Skeletal muscle cell (primary cell): ENCODE data around the gene TP73.

ENCODE experiments used
- DNase-seq: peaks from one replicate; pipeline ENCODE4 v3.0.0-alpha.2; 2010; ENCODE audit warnings: low read depth
- H3K4me3 ChIP-seq: 2 replicates; pipeline ENCODE4 v1.5.1; 2011; ENCODE audit warnings: low read depth, mild to moderate bottlenecking, control low read depth, low read length, moderate library complexity

The TP73 gene

DNA sequence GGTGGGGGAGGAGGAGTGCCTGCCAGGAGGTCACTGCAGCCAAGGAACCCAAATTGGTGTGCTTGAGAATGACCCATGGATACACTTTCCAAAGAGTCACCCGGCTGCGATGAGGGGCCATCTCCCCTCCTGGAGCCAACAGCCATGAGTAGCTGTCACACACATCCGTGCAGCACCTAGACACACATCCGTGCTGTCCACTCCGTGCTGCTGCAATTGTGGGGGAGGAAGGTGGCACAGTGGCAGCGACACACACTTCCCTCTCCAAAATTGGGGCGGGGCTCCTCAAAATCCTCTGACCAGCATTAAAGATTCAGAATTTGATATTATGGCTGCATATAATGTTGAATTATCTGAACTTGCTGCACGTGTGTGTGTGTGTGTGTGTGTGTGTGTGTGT lies 15.8 kb downstream of the TP73 start:
- H3K4me3 ChIP-seq = no peak overlapping the region
- no peak for DNase-seq

DNA sequence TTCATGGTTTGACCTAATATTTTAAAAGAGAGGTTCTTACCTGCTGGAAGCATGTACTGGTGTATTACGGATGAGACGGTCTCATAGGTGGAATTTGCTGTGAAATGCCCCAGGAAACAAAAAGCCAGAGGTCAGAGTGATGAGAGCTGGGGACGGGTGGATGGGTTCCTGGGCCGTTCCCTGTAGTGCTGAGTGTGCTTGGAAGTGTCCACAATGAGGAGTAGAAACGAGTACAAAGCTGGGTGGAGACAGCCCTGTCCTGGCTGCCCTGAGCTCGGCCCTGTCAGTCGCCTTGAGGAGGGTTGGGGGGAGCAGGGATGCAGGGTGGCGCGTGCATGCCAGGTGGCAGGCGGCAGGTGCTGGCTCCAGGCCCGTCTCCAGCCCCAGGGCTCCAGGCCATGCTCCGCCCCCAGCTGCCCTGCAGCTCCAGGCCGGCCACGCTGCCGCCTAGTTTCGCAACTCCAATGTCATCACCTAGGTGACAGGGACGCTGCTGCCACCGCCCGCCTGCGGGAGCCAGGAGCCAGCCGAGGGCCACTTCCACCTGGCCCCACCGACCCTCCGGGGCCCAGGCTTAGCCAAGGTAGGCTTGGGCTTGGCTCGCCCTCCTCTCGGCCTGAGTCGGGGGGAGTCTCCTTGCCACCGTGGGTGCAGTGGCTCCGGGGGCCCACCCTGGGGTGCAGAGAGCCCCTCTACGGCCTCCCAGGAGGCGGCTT lies 16.4 kb downstream of the TP73 start:
- DNase-seq = no peak
- no peak overlapping the region for H3K4me3 ChIP-seq

DNA sequence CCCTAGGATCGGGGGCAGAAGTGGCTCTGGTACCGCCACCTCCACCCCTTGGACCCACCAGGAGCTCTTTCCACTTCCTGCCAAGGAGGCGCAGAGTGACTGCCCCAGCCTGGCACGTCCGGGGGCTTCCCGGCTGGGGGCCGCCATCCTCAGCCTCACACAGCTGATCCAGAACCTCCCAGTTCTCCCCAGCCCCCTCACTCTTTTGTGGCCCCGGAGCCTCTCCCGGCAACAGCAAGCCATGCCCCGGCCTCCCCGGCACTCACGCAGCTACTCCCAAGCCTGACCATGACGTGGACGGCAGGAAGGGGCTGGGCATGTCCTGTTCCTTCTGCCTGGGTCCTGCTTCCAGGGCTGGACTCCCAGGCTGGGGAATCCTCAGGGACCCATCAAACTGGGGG lies 17.1 kb downstream of the TP73 start:
- DNase-seq = no peak
- no peak overlapping the region for H3K4me3 ChIP-seq

DNA sequence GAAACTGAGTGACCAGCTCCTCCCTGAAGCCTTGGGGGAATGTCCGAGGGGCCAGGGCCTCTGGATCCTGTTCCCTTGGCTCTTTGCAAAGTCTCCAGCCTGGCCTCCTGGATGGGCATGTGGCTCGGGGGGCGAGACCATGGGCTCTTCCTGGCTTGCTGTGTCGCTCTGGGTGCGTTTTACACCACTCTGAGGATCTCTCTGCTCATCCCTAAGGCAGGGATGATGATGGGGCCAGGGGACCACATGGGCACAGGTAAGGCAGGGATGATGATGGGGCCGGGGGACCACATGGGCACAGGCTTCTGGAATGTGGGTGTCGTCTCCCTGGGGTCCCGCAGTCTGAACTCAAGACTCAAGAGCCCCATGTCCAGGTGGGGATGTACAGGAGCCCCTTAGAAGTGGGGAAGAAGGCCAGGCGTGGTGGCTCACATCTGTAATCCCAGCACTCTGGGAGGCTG lies 17.7 kb downstream of the TP73 start:
- H3K4me3 ChIP-seq = no peak overlapping the region
- no peak for DNase-seq

DNA sequence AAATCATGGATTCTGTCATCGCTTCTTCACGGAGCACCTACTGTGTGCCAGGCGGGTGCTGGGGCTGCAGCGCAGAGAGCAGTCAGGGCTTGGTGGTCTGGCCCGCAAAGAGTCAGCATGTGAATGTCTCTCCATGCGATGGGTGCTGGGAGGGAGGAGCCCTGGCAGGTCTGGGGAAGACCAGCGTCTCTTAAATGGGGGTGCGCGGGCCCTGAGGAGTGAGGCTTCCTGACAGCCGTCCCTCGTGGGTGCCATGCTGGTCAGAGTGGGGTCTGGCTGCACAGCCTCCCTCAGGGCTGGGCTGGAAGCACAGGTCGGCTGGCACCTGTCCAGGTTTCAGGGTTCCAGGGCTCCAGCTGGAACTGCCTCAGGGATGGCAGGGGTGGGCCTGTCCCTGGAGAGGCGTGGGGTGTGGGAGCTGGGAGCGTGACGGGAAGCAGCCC lies 18.5 kb downstream of the TP73 start:
- DNase-seq = no peak
- H3K4me3 ChIP-seq = no peak overlapping the region

DNA sequence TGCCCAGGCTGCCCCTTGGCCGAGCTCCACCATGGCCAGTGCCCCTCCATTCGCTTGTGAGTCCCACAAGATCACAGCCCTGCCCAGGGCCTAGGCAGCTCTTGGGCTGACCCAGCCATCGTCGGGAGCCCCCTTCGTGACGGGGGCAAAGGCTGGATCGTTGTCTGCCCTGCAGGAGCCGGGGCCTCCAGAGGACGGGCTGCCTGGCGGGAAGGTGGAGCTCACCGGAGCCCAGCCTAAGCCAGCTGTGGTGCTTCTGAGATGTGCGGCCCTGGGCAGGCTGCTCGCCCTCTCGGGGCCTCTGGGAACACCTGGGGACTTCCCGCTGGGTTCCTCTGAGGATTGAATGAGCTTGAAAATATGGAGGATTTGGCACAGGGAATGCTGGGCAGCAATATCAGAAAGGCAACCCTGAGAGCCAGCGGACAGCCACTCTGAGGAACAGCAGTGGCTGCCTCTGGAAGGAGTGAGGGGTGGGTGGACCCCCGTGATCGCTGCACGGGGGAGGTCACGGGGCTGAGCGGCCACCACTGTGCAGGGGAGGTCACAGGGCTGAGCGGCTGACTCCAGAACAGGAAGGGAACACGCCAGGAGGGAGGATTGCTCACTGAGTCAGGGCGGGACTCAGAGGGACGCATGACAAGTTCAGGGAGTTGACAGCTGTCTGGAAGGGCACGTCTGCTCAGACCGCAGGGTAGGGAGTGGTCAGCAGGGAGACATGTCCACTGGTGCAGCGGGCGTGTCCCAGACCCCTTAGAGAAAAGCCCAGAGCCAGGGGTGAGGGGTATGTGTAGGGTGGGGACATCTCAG lies 19.3 kb downstream of the TP73 start:
- no peak overlapping the region for H3K4me3 ChIP-seq
- no peak for DNase-seq

DNA sequence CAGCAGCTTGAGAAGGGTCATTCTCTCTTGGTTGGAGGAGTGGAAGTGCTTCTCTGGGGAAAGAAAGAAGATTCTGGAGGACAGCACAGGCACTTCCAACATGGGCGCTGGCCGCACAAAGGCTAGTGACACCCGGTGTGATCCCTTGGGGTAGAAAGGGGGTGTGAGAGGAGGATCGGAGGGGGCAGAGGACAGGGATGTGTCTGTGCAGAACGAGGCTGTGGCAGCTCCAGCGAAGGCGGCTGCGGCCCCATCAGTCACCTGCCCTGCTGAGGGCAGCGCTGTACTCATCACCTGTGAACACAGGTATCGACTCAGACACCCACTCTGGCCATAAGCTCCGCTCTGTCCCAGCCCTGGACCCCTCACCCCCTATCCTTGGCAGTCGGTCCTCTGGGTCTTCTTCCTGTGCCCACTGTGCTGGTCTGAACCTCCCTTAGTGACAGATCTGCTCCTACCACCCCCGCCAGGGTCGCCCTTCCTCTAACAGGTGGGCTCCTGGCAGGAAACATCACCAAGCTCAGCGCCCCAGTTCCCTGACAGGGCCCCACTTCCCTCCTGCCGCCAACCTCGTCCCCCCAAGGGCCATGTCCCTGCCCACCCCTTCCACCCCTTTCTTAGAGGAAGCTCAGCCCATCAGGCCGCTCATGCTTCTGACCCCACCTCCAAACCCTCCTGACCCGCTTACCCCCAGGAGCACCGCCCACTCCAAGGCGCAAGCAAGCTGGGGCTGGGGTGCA lies 20.1 kb downstream of the TP73 start:
- DNase-seq = no peak

DNA sequence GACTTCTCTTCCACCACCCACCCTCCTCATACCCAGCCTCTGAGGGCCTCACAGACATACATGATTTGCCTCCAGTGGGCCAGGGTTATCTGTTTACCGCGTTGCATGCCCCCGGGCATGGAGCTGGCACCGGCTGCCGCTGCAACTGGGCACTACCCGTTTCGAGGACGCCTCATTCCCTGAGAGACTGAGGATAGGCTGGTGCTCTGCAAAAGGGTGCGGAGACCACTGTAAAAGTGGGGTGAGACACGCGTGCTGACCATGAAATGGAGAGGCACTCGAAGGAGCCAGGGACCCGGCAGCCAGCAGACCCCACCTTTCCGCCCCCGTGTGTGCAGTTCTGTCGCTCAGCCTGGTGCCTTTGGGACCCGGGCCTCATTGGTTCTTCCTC lies 20.6 kb downstream of the TP73 start:
- DNase-seq = no peak
- H3K4me3 ChIP-seq = no peak overlapping the region

More for the DNA sequence above, 20.1 kb downstream of the TP73 start:
- H3K4me3 ChIP-seq = no peak overlapping the region

DNA sequence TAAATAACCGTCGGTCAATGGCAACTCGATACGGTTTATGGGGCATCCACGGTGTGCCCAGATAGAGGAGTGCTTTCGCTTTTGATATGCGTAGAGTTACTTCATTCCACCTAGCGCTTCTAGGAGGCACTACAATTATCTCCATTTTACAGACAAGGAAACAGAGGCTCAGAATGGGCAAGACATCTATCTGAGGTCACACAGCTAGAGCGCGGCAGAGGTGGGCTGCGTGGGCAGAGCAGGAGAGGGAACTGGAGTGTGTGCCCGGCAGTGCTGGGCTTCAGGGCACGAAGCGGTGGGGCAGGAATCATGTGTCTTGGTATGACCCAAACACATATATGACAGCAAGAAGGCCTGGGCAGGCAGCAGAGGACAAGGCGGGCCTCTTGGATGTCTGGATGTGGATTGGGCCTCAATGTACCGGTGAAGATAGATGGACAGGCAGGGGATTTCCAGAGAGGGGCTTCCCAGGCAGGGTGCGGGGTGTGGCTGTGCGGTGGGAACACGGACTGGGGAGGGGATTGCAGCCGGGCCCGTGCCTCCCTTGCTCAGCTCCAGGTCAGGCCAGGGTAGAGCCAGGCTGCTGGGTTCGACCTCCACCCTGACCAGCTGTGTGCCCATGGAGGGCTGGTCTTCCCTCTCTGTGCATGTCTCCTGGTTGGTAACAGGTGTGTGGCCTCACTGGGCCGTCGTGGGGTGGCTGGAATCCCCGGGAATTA lies 21.2 kb downstream of the TP73 start:
- H3K4me3 ChIP-seq = no peak overlapping the region
- DNase-seq = no peak

DNA sequence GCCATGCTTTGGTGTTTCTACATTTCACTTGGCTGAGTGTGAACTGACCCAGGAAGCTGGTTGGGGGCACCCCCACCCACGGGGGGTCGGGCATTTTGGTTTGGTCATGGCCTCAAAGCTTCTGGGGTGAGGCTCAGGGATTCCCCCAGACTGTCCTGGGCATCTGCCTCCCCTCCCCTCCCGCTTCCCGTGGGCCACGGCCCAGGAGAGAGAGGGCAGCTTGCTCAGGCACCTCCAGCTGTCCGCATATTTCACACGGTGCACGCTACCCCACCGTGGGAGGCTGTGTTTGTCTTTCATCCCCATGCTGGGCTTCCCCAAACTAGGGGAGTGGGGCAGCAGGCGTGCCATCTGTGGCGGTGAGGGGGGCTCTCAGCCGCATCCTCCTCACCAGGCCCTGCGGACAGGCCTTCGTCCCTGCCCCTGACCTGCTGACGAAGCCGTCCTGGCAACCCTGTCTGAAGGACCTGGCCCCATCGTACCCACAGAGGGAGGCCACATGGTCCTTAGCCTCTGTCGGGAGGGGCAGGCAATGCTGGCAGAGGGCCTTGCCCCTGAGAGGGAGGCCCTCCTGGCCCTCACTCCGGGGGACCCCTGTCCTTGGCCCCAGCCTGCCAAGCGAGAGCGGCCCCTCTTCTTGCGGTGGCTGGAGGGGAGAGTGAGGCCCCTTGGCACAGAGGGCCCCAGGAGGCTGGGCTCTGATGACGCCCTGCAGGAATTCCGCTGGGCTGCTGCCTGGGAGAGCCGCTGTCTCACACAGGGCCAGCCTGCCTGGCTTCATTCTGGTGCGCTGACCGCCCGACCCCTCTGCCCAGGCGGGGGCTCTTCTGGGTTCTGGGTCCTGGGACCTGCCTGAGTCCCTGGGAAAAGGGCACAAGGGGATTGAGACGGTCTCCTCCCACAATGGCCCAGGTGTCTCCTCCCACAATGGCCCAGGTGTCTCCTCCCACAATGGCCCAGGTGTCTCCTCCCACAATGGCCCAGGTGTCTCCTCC lies 22.1 kb downstream of the TP73 start:
- no peak for DNase-seq
- H3K4me3 ChIP-seq = no peak overlapping the region

DNA sequence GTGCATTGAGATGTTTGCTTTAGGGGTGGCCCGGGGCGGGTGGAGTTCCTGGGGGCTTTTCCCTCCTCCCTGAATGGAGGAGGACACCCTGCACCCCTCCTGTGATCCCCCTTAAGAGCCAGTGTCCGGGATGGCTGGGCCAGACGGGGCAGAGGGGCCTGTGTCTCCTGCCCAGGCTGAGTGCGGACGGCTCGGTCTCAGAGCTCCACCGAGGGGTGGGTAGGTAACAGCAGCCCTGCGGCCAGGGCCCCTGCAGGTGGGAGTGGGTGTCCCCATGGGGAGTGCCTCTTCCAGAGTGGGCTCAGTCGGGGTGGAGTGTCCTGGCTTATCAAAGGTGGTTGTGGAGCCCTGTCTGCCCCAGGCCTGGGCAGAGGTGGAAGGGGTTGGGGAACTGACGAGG lies 23.1 kb downstream of the TP73 start:
- H3K4me3 ChIP-seq = no peak overlapping the region
- DNase-seq = no peak

DNA sequence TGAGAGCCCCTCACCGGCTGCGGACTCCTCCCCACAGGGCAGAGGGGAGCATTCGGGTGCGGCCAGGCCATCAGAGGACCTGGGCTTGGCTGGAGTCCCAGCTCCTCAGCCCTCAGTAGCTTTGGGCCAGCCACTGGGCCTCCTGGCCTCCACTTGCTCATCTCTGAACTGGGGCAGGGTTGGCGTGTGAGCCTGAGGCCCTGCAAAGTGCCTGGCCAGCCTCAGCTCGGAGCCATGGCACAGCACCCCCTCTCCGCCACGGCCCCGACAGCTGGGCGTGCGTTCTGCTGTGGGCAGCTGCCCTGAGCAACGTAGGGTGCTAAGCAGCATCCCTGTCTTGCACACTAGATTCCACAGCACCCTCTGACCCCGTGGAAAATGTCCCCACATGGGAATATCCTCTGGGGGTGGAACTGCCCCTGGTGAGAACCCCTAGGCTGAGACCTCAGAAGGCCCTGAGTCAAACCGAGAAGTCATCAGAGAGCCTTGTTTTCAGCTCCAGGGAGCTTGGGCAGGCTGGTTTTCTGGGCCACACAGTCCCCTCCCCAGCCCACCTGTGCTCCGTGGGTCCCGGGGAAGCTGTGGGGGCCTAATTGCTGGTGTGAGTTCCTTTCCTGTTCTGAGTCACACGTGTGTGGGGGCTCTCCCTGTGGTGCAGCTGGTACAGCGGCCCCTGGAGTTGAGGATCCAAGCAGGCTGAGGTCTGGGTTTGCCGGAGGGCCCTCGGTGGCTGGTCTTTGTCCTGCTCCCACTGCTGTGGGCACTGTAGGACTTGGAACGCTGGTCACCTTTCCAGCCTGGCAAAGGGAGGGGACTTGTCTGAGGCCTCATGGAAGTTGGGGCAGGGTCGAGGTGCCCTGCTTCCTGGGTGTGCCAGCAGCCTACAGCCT lies 24.5 kb downstream of the TP73 start:
- DNase-seq = no peak

DNA sequence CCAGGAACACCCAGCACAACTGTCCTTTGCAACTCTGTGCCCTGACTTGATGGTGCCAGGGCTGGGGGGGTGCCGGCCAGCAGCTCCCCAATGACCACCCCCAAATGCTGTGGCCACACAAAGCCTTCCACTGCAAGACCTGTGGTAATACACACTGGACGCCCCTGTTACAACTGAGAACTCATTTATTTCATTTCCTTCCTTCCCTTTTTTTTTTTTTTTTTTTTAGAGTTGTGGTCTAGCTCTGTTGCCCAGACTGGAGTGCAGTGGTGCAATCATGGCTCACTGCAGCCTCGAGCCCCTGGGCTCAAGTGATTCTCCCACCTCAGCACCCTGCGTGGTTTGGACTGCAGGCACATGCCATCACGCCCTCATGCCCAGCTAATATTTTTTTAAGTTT lies 25.2 kb downstream of the TP73 start:
- no peak overlapping the region for H3K4me3 ChIP-seq
- DNase-seq = no peak

More for the DNA sequence above, 24.5 kb downstream of the TP73 start:
- no peak overlapping the region for H3K4me3 ChIP-seq

DNA sequence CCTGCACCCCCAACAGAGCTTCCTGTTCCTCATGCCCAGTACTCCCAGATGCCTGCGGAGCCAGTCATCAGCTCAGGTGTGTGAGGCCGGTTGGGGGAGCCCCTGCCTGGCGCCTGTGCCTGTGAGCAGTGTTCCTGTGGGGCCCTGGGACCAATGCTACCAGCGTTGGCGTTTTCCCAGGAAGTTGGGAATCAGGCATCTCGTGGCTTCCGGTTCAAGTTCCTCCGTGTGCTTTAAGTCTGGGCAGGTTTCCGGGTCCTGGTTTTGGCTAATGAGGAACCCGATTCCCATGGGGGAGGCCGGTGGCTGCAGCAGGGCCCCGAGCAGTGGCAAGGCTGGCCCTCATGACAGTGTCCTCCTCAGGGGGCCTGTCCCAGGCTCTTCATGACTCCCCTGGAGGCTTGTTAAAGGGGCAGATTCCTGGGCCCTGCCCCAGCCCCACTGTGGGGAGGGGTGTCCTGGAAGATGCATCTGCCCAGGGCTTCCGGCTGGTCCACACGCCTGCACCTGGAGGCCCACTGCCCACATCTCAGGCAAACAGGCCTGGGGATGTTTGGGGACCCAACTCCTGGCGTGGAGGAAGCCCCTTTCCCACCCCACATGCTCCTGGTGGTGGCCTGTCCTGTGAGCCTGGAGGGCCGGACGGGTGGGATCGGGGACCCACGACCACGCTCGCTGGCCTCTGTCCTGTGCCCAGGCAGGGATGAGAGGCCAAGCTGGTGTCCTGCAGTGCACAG lies 26.2 kb downstream of the TP73 start:
- DNase-seq = no peak
- H3K4me3 ChIP-seq = no peak overlapping the region

DNA sequence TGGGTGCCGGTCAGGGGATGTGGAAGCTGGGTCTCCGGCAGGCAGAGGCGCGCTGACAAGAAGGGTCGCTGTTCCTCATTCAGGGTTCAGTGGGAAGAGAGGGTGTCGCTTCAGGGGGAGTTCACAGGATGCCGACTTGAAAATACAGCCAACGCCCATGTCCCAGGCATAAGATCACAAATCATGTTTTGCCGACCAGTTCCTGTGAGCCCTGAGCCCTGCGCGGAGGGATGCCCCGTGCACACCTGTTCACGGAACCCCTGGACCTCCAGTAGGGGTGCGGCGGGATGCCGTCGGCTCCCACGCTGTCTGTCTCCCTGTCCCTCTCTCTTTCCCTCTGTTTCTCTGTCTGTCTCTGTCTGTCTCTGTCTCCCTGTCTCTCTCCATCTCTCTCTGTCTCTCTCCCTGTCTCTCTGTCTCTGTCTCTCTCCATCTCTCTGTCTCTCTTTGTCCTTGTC lies 26.8 kb downstream of the TP73 start:
- DNase-seq = no peak
- H3K4me3 ChIP-seq = no peak overlapping the region

DNA sequence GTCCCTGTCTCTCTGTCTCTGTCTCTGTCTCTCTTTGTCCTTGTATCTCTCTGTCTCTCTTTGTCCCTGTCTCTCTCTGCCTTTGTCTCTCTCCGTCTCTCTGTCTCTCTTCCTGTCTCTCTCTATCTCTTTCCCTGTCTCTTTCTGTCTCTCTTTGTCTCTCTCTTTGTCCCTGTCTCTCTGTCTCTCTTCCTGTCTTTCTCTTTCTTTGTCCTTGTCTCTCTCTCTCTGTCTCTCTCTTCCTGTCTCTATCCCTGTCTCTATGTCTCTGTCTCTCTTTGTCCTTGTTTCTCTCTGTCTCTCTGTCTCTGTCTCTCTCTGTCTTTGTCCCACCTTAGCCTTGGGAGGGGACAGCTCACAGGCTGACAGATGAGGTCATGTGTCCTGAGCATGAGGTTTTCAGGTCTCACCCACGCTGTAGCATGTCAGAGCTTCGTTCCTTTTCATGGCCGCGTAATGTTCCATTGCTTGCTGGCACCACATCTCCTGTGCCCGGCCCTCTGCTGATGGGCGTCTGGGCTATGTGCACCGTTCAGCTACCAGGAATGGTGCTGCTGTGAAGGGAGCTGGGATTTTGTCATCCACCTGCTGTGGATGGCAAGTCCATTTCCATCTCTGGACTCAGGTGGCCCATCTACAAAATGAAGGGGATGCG lies 27.6 kb downstream of the TP73 start:
- no peak overlapping the region for H3K4me3 ChIP-seq
- DNase-seq = no peak
